ENCODE measurements around the gene RPS3A. TPM values are rescaled to one million over a fixed set of nuclear protein-coding genes. Genes with fewer than 3 reads are reported as not detected.

RPS3A gene
- total RNA-seq, 4 donors from 2014 or later, result 3,268 to 3,938 (median 3,553) TPM

DNA sequence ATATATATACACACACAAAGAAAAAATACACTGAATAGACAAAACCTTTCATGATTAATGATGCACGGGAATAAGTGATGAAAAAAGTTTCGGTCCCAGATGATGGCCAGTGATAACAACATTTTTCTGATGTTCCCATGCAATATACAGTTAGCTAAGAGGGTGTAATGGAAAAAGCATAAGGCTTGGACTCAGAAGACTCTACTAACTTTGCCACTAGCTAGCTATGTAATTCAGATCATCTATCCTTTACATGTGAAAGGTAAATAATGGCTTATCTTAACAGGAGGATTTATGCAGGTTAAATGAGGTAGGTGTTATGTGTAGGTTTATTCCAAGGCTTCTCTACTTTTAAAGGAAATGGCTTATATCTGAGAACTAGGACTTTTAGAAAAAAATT lies 4.3 kb downstream of the RPS3A start:
- TF ChIP-seq, protein P1, sequence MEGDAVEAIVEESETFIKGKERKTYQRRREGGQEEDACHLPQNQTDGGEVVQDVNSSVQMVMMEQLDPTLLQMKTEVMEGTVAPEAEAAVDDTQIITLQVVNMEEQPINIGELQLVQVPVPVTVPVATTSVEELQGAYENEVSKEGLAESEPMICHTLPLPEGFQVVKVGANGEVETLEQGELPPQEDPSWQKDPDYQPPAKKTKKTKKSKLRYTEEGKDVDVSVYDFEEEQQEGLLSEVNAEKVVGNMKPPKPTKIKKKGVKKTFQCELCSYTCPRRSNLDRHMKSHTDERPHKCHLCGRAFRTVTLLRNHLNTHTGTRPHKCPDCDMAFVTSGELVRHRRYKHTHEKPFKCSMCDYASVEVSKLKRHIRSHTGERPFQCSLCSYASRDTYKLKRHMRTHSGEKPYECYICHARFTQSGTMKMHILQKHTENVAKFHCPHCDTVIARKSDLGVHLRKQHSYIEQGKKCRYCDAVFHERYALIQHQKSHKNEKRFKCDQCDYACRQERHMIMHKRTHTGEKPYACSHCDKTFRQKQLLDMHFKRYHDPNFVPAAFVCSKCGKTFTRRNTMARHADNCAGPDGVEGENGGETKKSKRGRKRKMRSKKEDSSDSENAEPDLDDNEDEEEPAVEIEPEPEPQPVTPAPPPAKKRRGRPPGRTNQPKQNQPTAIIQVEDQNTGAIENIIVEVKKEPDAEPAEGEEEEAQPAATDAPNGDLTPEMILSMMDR (IDR thresholded peaks at IDR 0.05; ENCODE audit: low read depth), result no peak

DNA sequence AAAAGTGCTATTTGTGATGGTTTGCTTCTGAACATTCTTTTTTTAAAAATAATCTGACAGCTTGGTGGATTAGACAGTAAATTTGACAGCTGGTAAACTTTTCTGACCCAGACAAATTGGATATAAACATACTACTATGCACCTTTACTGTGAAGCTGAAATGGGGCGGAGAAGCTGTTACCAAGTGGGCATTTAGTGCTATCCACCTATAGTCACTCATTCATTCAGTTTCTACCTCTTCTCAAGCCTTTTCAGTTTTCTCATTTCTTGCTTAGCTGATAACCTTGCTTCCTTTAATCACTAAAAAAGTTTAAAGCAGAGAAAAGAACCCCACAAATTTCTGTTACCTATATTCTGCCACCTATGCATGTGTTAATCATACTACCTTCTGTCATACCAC lies 5.2 kb downstream of the RPS3A start:
- TF ChIP-seq, protein P1 (IDR thresholded peaks at IDR 0.05; ENCODE audit: low read depth), result no peak

DNA sequence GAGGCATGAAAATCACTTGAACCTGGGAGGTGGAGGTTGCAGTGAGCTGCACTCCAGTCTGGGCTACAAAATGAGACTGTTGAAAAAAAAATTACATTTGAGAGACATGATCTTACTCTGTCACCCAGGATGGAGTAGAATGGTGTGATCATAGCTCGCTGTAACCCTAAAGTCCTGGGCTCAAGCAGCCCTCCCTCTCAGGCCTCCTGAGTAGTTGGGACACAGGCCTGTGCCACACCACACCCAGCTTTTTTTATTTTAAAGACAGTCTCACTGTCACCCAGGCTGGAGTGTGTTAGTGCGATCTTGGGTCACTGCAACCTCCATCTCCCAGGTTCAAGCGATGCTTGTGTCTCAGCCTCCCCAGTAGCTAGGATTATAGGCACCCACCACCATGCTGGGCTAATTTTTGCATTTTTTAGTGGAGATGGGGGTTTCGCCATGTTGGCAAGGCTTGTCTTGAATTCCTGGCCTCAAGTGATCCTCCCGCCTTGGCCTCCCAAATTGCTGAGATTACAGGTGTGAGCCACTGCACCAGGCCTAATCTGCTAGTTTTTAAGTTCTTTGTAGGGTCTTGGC lies 6.1 kb downstream of the RPS3A start:
- TF ChIP-seq, protein P1 (IDR thresholded peaks at IDR 0.05; ENCODE audit: low read depth), result no peak

DNA sequence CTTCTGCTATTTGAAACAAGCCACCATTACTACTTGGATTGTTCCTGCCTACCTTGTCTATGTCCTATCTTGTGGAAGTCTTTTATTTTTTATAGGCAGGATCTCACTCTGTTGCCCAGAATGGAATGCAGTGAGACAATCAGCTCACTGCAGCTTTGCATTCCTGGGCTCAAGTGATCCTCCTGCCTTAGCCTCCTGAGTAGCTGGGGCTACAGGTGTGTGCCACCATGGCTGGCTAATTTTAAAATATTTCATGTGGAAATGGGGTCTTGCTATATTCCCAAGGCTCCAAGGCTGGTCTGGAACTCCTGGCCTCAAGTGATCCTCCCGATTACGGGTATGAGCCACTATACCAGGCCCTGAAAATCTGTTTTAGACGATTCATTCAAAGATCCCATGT lies 7.6 kb downstream of the RPS3A start:
- TF ChIP-seq, protein P1 (IDR thresholded peaks at IDR 0.05; ENCODE audit: low read depth), result no peak

DNA sequence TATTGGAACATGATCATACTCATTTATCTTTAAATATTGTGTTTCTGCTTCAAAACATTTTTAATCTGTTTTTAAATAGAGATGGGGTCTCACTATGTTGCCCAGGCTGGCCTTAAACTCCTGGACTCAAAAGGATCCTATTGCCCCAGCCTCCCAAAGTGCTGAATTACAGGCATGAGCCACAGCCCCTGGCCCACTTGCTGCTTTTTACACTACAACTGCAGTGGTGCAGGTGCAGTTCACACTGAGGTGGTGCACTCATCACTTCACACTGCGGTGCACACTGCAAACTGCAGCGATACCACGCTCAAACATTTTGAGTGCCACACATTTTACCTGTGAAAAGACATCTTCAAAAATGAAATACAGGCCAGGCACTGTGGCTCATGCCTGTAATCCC lies 10.8 kb downstream of the RPS3A start:
- TF ChIP-seq, protein P1 (IDR thresholded peaks at IDR 0.05; ENCODE audit: low read depth), result no peak

DNA sequence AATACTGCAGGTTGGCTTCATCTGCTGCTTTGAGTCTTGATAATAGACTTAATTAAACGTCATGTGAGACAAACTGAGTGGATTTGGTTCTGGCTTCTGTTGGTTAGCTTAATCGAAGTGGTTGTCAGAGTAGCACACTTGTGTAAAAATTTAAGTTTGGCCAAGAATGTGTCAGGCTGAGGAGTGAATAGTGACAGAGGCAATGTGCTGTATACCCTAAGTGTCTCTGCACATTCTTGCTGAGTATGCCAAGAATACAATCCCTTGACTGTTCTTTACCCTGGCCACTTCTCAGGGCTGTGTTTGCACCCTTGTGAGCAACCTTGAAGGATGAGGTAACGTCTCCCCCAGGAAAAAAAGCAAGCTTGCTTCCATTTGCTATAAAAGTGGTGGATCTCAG lies 14.9 kb downstream of the RPS3A start:
- TF ChIP-seq, protein P1 (IDR thresholded peaks at IDR 0.05; ENCODE audit: low read depth), result no peak

DNA sequence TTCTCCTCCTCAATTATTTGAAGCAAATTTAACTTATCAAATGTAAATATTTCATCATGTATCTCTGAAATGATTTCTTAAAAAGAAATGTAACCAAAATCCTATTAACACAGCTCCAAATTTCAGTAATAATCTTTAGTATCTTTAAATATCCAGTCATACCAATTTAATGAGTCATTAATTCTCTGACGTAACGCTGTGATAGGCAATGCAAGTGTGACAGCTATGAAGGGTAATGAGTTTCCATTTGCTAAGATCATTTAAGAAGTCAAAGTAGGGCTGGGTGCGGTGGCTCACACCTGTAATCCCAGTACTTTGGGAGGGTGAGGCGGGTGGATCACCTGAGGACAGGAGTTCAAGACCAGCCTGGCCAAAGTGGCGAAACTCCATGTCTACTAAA lies 15.6 kb downstream of the RPS3A start:
- TF ChIP-seq, protein P1 (IDR thresholded peaks at IDR 0.05; ENCODE audit: low read depth), result no peak

Measured in subcutaneous adipose tissue (tissue), 4 donors.